ENCODE measurements around the gene GRM5.

GRM5 gene

DNA sequence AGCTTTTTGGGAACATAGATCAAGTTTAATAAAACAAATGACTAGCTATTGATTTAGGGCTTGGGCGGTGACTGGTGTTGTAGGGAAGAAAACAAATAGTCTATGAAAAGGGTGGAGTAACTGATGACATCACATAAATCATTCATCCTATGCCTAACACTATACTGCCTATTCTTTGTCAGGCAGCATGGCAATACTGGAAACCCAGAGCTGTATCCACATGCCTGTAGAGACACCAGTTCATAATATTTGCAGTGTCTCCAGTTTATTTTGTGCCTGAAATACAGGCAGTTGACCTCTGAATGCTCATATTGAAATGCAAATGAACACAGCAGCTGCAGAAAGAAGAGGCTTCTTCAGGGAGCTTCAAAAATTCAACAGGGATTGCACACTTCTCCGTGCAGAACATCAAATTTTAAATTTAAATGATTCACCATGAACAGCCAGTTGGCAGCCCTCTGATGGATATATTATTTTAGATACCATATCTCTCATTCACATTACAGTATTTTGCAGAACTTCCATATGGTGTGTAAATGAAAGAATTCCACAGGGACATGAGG lies 445.1 kb downstream of the GRM5 start:
- in situ Hi-C loops (cut with MboI; ENCODE audit: low sequenced_read_pairs), result no loop called here

GRCh38 chr11:88619656-88620385 lies 446.0 kb downstream of the GRM5 start:
- in situ Hi-C loops (cut with MboI; ENCODE audit: low sequenced_read_pairs), result no loop called here

GRCh38 chr11:88619071-88619425 lies 446.7 kb downstream of the GRM5 start:
- in situ Hi-C loops (cut with MboI; ENCODE audit: low sequenced_read_pairs), result no loop called here

DNA sequence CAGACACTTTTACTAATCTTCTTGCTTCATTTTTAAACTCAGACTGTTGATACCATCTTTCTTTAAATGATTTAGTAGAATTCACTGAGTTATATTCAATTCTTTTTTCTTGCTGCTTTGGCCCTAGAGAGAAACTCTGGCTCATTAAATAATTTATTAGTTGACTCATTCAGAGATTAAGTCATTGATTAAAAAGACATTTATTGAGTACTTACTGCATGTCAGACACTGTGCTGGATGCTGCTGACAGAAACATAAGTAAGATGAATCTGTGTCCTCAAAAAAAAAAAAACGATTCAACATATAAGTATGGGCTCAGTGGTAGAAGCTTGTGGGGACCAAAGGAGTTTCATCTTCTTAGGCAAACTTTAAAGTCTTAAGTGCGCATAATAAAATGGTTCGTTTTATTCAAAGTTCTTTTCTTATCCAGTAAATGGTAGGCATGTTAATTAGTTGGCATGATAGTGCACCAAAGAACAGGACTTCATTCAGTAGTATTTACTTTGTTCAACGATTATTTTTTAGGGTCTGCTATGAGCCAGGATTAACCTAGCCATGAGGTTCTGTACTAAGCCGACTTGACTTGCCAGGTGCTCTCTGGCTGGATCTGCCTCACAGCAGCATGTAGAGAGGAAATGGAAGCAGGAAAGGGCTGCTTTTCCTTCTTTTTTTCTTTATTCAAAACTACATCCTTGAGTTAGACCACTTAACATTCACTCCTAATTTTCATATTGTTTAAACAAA lies 447.3 kb downstream of the GRM5 start:
- in situ Hi-C loops (cut with MboI; ENCODE audit: low sequenced_read_pairs), result no loop called here

GRCh38 chr11:88617226-88617625 lies 448.6 kb downstream of the GRM5 start:
- in situ Hi-C loops (cut with MboI; ENCODE audit: low sequenced_read_pairs), result no loop called here

DNA sequence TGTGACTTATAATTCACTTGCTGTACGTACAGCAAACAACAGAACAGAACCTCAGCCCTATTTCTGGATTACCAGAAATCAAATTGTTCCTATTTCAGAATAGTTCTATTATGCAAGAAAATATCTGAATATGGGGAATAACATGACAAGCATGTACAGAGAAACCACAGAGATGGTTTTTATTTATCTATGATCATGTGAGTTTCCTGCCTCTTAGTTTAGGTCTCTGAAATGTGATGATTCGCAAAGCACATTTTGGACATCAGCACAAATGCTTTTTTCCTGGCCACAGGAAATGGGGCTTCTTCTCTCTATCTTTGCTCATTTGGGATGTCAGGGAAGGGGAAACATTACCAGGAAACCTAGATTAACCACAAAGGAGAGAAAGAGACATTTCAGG lies 461.5 kb downstream of the GRM5 start:
- in situ Hi-C loops (cut with MboI; ENCODE audit: low sequenced_read_pairs), result no loop called here

DNA sequence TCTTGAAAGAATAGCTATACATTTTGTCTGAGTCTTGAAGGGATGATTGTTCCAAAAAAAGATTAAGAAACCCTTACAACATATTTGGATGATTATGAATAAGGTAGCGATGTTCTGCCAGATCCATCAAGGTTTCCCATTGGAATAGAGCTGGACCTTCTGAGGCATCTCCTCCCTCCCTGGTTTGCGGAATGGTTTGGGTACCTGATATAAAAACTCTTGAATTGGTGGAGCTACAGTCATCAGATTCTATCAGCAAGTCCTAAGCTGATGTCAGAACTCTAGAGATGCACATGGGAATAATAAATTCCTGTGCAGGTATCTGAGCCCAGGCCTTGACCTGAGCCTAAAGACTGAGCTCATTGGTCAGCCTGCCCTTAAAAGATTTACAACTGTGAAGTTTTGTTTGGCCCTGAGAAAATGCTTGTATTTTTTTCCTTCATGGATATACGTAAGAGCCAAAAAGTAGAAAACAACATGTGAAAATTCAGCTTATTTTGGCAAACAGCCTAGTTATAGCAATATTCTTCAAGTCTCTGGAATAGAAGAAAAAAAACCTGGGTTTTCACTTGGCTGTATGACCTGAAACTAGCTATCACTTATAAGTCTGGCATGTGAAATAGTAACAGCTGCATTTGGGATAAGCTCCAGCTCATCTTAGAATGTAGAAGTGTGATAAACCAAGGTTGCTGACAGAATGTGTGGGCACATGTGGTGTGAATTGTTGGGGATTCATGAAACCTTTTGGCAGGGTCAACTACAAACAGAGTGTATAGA lies 462.5 kb downstream of the GRM5 start:
- in situ Hi-C loops (cut with MboI; ENCODE audit: low sequenced_read_pairs), result no loop called here

- in situ Hi-C loops (cut with MboI; ENCODE audit: low sequenced_read_pairs), result no loop called here
Measured at GRCh38 chr11:88597387-88597786, 468.4 kb downstream of the GRM5 start.

DNA sequence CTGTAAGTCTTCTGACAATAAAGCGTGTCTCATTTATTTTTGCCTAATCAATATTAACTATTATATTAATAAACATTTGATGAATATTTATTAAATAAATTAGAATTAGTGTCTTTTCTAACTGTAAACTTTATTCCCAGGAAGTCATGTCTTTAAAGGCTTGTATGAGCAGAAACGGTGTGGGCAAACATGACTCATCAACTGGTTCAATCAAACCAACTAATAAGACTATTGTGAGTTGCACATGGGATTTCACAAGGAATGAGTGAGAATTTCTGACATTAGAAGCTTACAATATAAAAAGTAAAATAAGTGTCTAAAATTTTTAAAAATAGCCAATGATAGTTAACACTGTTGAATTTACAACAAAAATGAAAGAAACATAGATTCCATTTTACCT lies 469.0 kb downstream of the GRM5 start:
- in situ Hi-C loops (cut with MboI; ENCODE audit: low sequenced_read_pairs), result no loop called here

DNA sequence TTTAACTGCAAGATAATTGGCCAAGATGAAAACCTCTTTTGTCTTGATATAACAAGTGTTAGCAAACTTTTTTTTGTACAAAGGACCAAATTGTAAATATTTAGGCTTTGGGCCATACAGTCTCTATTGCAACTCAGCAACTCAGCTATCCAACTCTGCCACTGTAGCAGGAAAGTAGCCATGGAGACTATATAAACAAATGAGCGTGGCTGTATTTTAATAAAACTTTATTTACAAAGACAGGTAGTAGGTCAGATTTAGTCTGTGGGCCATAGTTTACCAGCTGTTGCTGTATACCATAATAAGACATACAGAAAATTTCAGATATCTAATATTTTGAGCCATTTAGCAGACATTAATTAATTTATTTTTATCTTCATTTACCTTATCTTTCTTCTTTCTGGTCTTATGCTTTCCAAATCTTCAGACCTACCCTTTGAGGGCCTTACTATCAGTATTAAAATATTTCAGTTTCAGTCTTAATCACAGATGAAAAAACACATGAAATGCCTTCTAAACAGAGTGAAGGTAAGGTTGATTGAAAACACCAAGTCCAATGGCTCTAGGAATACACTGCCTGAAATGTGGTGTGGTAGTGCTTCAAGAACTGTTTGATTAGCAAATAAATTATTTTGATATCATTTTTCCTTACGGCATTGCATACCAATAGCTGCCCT lies 471.4 kb downstream of the GRM5 start:
- in situ Hi-C loops (cut with MboI; ENCODE audit: low sequenced_read_pairs), result no loop called here

- in situ Hi-C loops (cut with MboI; ENCODE audit: low sequenced_read_pairs), result no loop called here
Measured at GRCh38 chr11:88590361-88590760, 475.4 kb downstream of the GRM5 start.

GRCh38 chr11:88583251-88583650 lies 482.5 kb downstream of the GRM5 start:
- in situ Hi-C loops (cut with MboI; ENCODE audit: low sequenced_read_pairs), result no loop called here

DNA sequence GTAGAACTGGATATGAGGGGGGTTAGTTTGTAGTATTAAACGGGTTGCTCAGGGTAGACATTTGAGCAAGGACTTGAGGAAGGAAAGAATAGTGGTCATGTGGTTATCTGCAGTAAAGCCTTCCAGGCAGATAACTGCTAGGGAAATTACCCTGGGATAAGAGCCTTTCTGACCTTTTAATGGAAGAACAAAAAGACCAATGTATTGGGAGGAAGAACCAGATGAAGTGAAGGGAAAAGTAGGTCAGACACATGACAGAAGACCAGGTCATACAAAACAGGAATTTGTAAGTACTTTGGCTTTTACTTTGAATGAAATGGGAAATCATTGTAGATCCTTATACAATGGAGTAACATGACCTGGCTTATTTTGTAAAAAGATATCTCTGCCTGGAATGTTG lies 486.3 kb downstream of the GRM5 start:
- in situ Hi-C loops (cut with MboI; ENCODE audit: low sequenced_read_pairs), result no loop called here

GRCh38 chr11:88576741-88577140 lies 489.0 kb downstream of the GRM5 start:
- in situ Hi-C loops (cut with MboI; ENCODE audit: low sequenced_read_pairs), result no loop called here

DNA sequence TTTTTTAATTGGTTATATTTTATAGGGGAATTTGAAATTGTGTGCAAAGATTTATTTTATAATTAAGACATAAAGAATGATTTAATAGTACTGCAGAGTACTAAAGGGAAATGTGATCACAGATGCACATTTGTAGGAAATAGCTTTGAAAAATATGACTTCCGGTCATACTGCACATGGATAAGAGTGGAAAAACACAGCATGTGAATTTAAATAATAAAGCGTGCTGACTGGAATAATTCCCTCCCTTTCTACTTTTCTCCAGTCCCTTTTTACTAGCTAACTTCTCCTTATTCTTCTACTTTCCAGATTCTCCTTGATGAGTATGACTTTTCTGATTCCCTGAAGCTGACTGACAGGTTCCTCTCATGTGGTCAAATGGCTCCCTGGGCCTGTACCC lies 489.9 kb downstream of the GRM5 start:
- in situ Hi-C loops (cut with MboI; ENCODE audit: low sequenced_read_pairs), result no loop called here

DNA sequence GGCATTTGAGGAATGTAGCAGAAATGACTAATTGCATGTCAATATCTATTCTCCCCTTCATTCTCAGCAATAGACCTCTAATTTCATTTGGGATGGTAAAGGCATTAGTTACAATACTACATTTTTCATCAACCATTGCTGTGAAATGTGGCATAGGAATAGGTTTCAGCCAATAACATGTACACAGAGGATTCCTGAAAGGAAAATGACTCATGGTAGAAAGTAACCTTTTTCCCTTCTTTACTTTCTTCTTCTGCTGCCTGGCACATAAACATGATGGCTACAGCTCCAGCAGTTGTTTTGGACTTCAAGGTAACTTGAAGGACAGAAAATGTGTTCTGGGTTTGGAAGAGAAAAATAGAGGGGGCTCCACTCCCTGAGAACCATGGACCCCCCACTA lies 496.4 kb downstream of the GRM5 start:
- in situ Hi-C loops (cut with MboI; ENCODE audit: low sequenced_read_pairs), result no loop called here

DNA sequence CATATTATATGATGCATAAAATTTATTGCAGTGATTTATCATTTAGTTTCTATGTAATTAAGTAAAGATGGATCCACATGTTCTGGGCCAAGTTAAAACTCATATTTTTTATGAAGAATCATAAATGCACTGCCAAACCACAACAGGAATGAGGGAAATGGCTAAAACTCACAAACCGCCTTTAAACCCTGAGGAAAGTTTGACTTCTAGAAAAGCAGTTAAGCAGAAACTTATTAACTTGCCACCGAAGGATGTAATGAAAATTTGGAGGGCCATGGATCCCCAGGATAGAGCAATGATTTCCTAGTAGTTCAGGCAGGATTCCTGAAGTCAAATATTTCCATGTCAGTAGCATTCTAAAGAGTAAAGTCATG lies 510.0 kb downstream of the GRM5 start:
- in situ Hi-C loops (cut with MboI; ENCODE audit: low sequenced_read_pairs), result no loop called here

DNA sequence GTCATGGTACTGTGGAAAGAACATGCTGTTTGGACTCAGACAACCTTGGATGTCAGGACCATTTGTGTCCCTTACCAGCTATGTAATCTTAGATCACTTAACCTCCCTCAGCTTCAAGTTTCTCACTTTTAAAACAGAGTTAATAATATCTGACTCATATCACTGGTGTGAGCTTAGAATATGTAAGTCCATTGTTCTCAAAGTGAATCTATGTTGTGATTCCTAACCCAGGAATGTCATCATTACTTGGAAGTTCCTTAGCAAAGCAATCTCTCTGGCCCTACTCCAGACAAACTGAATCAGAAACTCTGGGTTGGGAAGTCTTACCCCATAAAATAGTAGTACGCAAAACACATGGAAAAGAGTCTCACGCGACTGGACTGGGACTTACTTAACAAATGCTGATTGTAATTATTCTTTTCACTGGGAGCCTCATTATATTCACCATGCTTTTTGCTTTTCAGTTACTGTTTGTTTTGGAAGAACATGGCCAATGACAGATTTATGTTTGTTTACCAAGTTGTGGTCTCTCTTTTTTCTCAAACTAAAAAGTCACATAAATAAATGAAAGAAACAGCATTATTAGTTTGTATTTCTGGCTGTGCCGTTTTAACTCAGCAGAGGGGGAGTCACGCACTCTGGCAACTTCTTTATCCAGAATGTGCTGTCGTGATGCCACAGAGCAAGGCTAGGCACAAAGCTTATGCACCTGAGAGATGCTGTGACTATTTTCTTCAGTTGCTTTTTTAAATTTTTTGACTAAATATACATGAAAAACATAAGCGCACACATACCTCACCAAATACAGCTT lies 510.6 kb downstream of the GRM5 start:
- in situ Hi-C loops (cut with MboI; ENCODE audit: low sequenced_read_pairs), result no loop called here

GRCh38 chr11:88553204-88553603 lies 512.6 kb downstream of the GRM5 start:
- in situ Hi-C loops (cut with MboI; ENCODE audit: low sequenced_read_pairs), result no loop called here

GRCh38 chr11:88552379-88553062 lies 513.3 kb downstream of the GRM5 start:
- in situ Hi-C loops (cut with MboI; ENCODE audit: low sequenced_read_pairs), result no loop called here
